Gastroesophageal sphincter (tissue), 3 donors: ENCODE measurements around the gene MSL3B.

Source experiments
- EP300 ChIP-seq: sonication (generic); formaldehyde crosslinking; IDR thresholded peaks from one replicate; pipeline ENCODE4 v1.6.1; 2017; ENCODE audit warnings: antibody characterized with exemption, mild to moderate bottlenecking
- POLR2A ChIP-seq, 2 donors: fragments of 450-650 bp; IDR thresholded peaks; one replicate each; pipeline ENCODE4 v1.6.1; 2017; ENCODE audit warnings: antibody characterized with exemption in 2 of 2, mild to moderate bottlenecking in 2 of 2, moderate library complexity in 1 of 2
- TF ChIP-seq, protein P1 (sequence below), 4 experiments: fragments of 200-600 bp in 2 of 4; fragments of 450-650 bp in 2 of 4; sonication (generic) in 1 of 4; IDR thresholded peaks; one replicate each; pipeline ENCODE4 v1.5.1; 2017 to 2019; ENCODE audit warnings: antibody characterized with exemption in 4 of 4, mild to moderate bottlenecking in 2 of 4, moderate library complexity in 2 of 4

DNA sequence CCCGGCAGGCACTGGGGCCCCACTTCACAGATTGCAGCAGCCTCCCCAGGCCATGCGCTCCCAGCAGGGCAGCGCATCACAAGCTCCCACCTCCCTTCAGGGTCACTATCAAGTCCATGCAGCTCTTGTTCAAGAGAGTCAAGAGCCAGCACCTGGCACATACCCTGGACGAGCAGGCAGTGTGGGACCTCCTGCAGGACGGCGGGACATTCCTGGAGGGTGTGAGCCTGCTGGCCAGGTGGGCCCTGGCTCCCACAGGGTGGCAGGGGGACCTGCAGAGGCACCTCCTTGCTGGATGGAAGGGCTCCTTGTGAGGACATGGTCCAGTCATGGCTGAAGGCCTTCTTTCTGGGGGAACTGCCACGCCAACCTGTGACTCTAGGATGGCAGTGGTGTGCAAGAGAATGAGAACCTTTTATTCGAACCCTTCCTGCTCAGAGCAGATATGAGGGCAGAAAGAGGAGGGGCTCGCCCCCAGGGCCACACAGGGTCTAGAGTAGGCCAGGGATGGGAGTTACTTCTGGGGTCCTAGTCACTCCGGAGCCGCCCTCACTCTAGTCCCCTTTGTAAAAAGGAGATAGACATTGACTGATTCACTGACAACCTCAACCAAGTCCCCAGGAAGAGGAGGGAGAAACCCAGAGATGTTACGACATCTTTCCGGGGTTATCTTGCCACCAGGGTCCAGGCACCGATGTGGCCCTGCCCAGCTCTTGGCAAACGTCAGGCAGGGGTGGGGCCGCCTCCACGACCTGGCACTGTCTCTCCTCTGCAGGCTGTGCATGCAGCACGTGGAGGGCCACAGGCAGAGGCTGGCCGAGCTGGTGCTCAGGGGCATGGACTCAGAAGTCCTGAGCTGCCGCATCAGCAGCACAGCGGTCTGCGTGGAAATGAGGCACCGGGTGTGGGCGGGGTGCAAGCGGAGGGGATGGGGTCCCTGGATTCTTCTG is 45.1 kb downstream of the MSL3B start:
- TF ChIP-seq, protein P1, sequence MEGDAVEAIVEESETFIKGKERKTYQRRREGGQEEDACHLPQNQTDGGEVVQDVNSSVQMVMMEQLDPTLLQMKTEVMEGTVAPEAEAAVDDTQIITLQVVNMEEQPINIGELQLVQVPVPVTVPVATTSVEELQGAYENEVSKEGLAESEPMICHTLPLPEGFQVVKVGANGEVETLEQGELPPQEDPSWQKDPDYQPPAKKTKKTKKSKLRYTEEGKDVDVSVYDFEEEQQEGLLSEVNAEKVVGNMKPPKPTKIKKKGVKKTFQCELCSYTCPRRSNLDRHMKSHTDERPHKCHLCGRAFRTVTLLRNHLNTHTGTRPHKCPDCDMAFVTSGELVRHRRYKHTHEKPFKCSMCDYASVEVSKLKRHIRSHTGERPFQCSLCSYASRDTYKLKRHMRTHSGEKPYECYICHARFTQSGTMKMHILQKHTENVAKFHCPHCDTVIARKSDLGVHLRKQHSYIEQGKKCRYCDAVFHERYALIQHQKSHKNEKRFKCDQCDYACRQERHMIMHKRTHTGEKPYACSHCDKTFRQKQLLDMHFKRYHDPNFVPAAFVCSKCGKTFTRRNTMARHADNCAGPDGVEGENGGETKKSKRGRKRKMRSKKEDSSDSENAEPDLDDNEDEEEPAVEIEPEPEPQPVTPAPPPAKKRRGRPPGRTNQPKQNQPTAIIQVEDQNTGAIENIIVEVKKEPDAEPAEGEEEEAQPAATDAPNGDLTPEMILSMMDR (IDR thresholded peaks at IDR 0.05), result no peak
- TF ChIP-seq EP300 (no peak), POLR2A (IDR thresholded peaks at IDR 0.05) (no peak)
